ENCODE results near the gene SLX4IP.
A peak's percentile ranks its signal among the peaks of the same experiment; 100 is the strongest.

SLX4IP gene

DNA sequence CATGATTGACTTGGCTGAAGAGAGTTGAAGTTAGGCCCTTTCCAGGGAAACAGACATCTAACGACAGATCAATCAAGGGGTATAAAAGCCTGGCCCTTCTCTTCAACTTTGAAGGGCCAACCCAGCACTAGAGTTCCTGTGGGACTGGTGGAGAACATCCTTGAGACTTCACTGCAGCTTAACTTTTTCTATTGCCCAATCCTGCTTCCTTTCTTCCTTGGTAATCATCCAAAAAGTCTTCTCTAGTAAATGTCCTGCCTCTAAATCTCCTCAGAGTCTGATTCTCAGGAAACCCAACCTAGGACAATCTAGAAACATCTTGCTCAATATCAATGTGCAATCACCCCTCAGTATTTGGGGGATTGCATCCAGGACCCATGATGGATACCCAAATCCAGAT is 3.0 kb upstream of the SLX4IP start:
- no peaks in the 10 kb centered on the region for H4K20me1 ChIP-seq (ENCODE audit: insufficient read depth)
- TF ChIP-seq CTCF (conservative IDR thresholded peaks at IDR 0.05; ENCODE audit: low read depth, low read length), result no peak
- no peak overlapping the region for H3K4me2 ChIP-seq
- H3K27ac ChIP-seq, result no peak overlapping the region
- H3K79me2 ChIP-seq (ENCODE audit: insufficient read depth, low read depth), result peaks cover 14% of the 10 kb centered on the region; the same call in 1 of the 2 replicates
- no peak overlapping the region for H3K4me3 ChIP-seq (IDR thresholded peaks at IDR 0.05; ENCODE audit: insufficient read depth, low read depth, low read length)
- H3K36me3 ChIP-seq (ENCODE audit: insufficient read depth), result no peaks in the 10 kb centered on the region
- no peak overlapping the region for H3K9ac ChIP-seq
- peaks cover 11% of the 10 kb centered on the region for H3K4me1 ChIP-seq (ENCODE audit: low read depth, poor library complexity, severe bottlenecking)
- no peaks in the 10 kb centered on the region for H3K27me3 ChIP-seq (ENCODE audit: insufficient read depth, low read depth)
- H2AFZ ChIP-seq (ENCODE audit: low read depth), result no peak overlapping the region

DNA sequence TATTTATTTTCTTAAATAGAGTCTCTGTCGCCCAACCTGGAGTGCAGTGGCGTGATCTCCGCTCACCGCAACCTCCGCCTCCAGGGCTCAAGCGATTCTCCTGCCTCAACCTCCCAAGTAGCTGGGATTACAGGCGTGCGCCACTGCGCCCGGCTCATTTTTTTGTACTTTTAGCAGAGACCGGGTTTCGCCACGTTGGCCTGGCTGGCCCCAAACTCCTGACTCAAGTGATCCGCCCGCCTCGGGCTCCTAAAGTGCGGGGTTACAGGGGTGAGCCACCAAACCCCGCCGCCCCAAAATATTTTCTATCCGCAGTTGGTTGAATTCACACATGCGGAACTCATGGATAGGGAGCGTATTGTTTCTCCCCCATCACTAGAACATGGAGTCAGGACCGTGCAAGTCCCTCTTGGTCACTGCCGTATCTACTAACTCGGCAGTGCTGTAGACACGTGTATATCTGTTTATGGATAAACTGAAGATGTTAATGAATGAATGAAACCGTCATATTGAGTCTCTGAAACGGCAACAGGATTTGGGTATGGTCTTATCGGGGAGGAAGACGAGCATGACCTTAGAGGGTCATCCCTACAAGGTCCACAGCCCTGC is 2.0 kb upstream of the SLX4IP start:
- Histone ChIP-seq H4K20me1 (ENCODE audit: insufficient read depth) (no peaks in the 10 kb centered on the region), H3K4me2 (peak overlapping the region; percentile 54), H2AFZ (ENCODE audit: low read depth) (peak overlapping the region; percentile 39), H3K4me3 (IDR thresholded peaks at IDR 0.05; ENCODE audit: insufficient read depth, low read depth, low read length) (no peak overlapping the region), H3K27me3 (ENCODE audit: insufficient read depth, low read depth) (no peaks in the 10 kb centered on the region), H3K4me1 (ENCODE audit: low read depth, poor library complexity, severe bottlenecking) (peaks cover 13% of the 10 kb centered on the region), H3K27ac (no peak overlapping the region; the same call in 1 of the 2 replicates), H3K36me3 (ENCODE audit: insufficient read depth) (no peaks in the 10 kb centered on the region), H3K9ac (peak overlapping the region; percentile 94; the same call in 1 of the 2 replicates), H3K79me2 (ENCODE audit: insufficient read depth, low read depth) (peaks cover 14% of the 10 kb centered on the region; the same call in 1 of the 2 replicates)
- TF ChIP-seq CTCF (conservative IDR thresholded peaks at IDR 0.05; ENCODE audit: low read depth, low read length), result no peak

GRCh38 chr20:10433623-10434466 is 1.3 kb upstream of the SLX4IP start, which contains the start of gene MKKS:
MKKS (minus strand) TSS chr20:10434222; CDS start chr20:10413514, 20,708 bp downstream.
- TF ChIP-seq CTCF (conservative IDR thresholded peaks at IDR 0.05; ENCODE audit: low read depth, low read length), result no peak
- Histone ChIP-seq H3K27me3 (ENCODE audit: insufficient read depth, low read depth) (no peaks in the 10 kb centered on the region), H3K4me1 (ENCODE audit: low read depth, poor library complexity, severe bottlenecking) (peaks cover 13% of the 10 kb centered on the region), H3K79me2 (ENCODE audit: insufficient read depth, low read depth) (peaks cover 14% of the 10 kb centered on the region; the same call in 1 of the 2 replicates), H3K4me3 (IDR thresholded peaks at IDR 0.05; ENCODE audit: insufficient read depth, low read depth, low read length) (no peak within 1 kb of the TSS), H3K36me3 (ENCODE audit: insufficient read depth) (no peaks in the 10 kb centered on the region), H3K9ac (peak within 1 kb of the TSS; percentile 94), H3K4me2 (peak within 1 kb of the TSS; percentile 54), H2AFZ (ENCODE audit: low read depth) (peak within 1 kb of the TSS; percentile 39), H3K27ac (peak within 1 kb of the TSS; percentile 89), H4K20me1 (ENCODE audit: insufficient read depth) (no peaks in the 10 kb centered on the region)

DNA sequence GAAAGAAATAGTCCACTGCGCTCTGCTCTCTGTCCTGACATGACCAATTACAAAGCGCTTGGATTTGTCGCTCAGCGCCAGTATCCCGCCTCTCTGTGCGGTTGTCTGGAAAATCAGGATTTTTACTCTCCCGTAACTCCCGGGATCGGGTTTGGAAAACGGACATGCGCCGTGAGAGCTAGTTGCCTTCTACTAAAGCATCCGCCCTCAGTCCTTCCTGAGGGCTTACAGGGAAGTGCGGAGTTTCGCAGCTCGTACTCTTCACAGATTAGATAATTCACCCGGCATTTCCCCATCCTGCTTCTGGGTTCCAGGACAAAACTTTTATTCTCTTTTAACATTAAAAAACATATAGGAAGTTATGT is 656 bp upstream of the SLX4IP start:
- H3K9ac ChIP-seq, result peak overlapping the region; percentile 94
- no peaks in the 10 kb centered on the region for H4K20me1 ChIP-seq (ENCODE audit: insufficient read depth)
- peaks cover 14% of the 10 kb centered on the region; the same call in 1 of the 2 replicates for H3K79me2 ChIP-seq (ENCODE audit: insufficient read depth, low read depth)
- TF ChIP-seq CTCF (conservative IDR thresholded peaks at IDR 0.05; ENCODE audit: low read depth, low read length), result no peak
- H3K27me3 ChIP-seq (ENCODE audit: insufficient read depth, low read depth), result no peaks in the 10 kb centered on the region
- H3K4me2 ChIP-seq, result peak overlapping the region; percentile 31; the same call in 1 of the 2 replicates
- no peaks in the 10 kb centered on the region for H3K36me3 ChIP-seq (ENCODE audit: insufficient read depth)
- H3K4me1 ChIP-seq (ENCODE audit: low read depth, poor library complexity, severe bottlenecking), result peaks cover 13% of the 10 kb centered on the region
- peak overlapping the region; percentile 39 for H2AFZ ChIP-seq (ENCODE audit: low read depth)
- no peak overlapping the region for H3K4me3 ChIP-seq (IDR thresholded peaks at IDR 0.05; ENCODE audit: insufficient read depth, low read depth, low read length)
- peak overlapping the region; percentile 89 for H3K27ac ChIP-seq

Measured in KMS-11 (cell line).